T47D (cell line): Measurements from ENCODE around the gene CHMP4A.

Experiments used
- DNase-seq, 2 experiments: peaks; one replicate each; pipeline versions ENCODE4 v3.0.0 to v3.0.0-alpha.2; 2011 to 2012; ENCODE audit warnings: low read depth in 1 of 2, low spot score in 1 of 2
- JUND ChIP-seq: IDR thresholded peaks from 2 replicates; pipeline ENCODE4 v1.6.1; 2012; ENCODE audit warnings: low read depth
- in situ Hi-C: cut with HindIII; loops from 2 replicates; pipeline ENCODE4 v1.10.0; 2016; ENCODE audit warnings: low sequenced_read_pairs, low pct_unique_long_range_greater_than_20kb

CHMP4A gene

GRCh38 chr14:24240110-24240918, 27.0 kb upstream of the CHMP4A start:
- DNase-seq = no peak
- in situ Hi-C loops = no loop called here
- TF ChIP-seq JUND = no peak

GRCh38 chr14:24238527-24239037, 25.3 kb upstream of the CHMP4A start:
- in situ Hi-C loops = no loop called here
- no peak for DNase-seq
- no peak for TF ChIP-seq JUND

GRCh38 chr14:24238123-24238522, 24.8 kb upstream of the CHMP4A start:
- no peak for TF ChIP-seq JUND
- in situ Hi-C loops = no loop called here
- no peak for DNase-seq

- in situ Hi-C loops = no loop called here
- DNase-seq = no peak
Measured at GRCh38 chr14:24237463-24237955, 24.2 kb upstream of the CHMP4A start.

GRCh38 chr14:24236689-24237462, 23.6 kb upstream of the CHMP4A start:
- in situ Hi-C loops = no loop called here
- no peak for TF ChIP-seq JUND
- no peak for DNase-seq

More at GRCh38 chr14:24237463-24237955, 24.2 kb upstream of the CHMP4A start:
- TF ChIP-seq JUND = no peak

- in situ Hi-C loops = no loop called here
- no peak for TF ChIP-seq JUND
- DNase-seq = no peak
Measured at GRCh38 chr14:24235804-24236688, 22.8 kb upstream of the CHMP4A start.

- in situ Hi-C loops = no loop called here
- no peak for DNase-seq
- TF ChIP-seq JUND = no peak
Measured at GRCh38 chr14:24234095-24235005, 21.1 kb upstream of the CHMP4A start.

GRCh38 chr14:24233538-24233866, 20.2 kb upstream of the CHMP4A start:
- no peak for DNase-seq
- in situ Hi-C loops = no loop called here
- no peak for TF ChIP-seq JUND

- TF ChIP-seq JUND = no peak
- DNase-seq = no peak
- in situ Hi-C loops = no loop called here
Measured at GRCh38 chr14:24232645-24233537, 19.6 kb upstream of the CHMP4A start, which contains the start of gene GMPR2. TSS of gene GMPR2 (plus strand) at chr14:24232929. CDS start at chr14:24233254, 325 bp downstream.

- in situ Hi-C loops = no loop called here
- peak; percentile 45 to 96 for DNase-seq
- TF ChIP-seq JUND = no peak
Measured at GRCh38 chr14:24232121-24232644, 18.9 kb upstream of the CHMP4A start, which contains the start of gene NEDD8. TSS of gene NEDD8 (minus strand) at chr14:24232367. CDS start at chr14:24232267, 100 bp downstream.
